Epithelial cell of esophagus (primary cell): Measurements from ENCODE around the gene KIF16B.

ENCODE experiments used
- DNase-seq: peaks from one replicate; pipeline ENCODE4 v3.0.0; 2010; ENCODE audit warnings: low read depth
- H3K4me3 ChIP-seq: 2 replicates; pipeline ENCODE4 v1.5.1; 2011; ENCODE audit warnings: mild to moderate bottlenecking, low read length, control low read depth
- CTCF ChIP-seq: IDR thresholded peaks from 2 replicates; pipeline ENCODE4 v1.5.1; 2011; ENCODE audit warnings: low read depth, mild to moderate bottlenecking, low read length, control low read depth, inconsistent platforms; ENCODE audit not compliant: insufficient read depth; ENCODE audit errors: missing control alignments

KIF16B gene

GRCh38 chr20:16595376-16595775 lies 22.1 kb upstream of the KIF16B start:
- DNase-seq: no peak
- no peak overlapping the region for H3K4me3 ChIP-seq
- TF ChIP-seq CTCF: no peak

GRCh38 chr20:16590041-16590633 lies 16.9 kb upstream of the KIF16B start:
- no peak for DNase-seq
- H3K4me3 ChIP-seq: no peak overlapping the region
- TF ChIP-seq CTCF: no peak

- TF ChIP-seq CTCF: no peak
- no peak overlapping the region for H3K4me3 ChIP-seq
- no peak for DNase-seq
Measured at GRCh38 chr20:16589623-16590022, 16.4 kb upstream of the KIF16B start.

GRCh38 chr20:16588241-16588640 lies 15.0 kb upstream of the KIF16B start:
- no peak for TF ChIP-seq CTCF
- no peak for DNase-seq
- H3K4me3 ChIP-seq: no peak overlapping the region

GRCh38 chr20:16587066-16587465 lies 13.8 kb upstream of the KIF16B start:
- no peak for DNase-seq
- TF ChIP-seq CTCF: no peak
- H3K4me3 ChIP-seq: no peak overlapping the region

GRCh38 chr20:16583474-16583873 lies 10.2 kb upstream of the KIF16B start:
- TF ChIP-seq CTCF: no peak
- DNase-seq: no peak
- no peak overlapping the region for H3K4me3 ChIP-seq

GRCh38 chr20:16581241-16581640 lies 8.0 kb upstream of the KIF16B start:
- TF ChIP-seq CTCF: no peak
- DNase-seq: no peak
- no peak overlapping the region for H3K4me3 ChIP-seq
